ENCODE data around the gene GATA3.

GRCh38 chr10:8063128-8063908 lies 8.8 kb downstream of the GATA3 start:
- TF ChIP-seq CREB5 (CRISPR knock-in tag; IDR thresholded peaks at IDR 0.05; ENCODE audit: low read depth): no peak
- no peak for TF ChIP-seq RARB (CRISPR knock-in tag; IDR thresholded peaks at IDR 0.05)
- TF ChIP-seq ZNF565 (CRISPR knock-in tag; conservative IDR thresholded peaks at IDR 0.05; ENCODE audit: low read depth): no peak
- TF ChIP-seq OSR1 (CRISPR knock-in tag; IDR thresholded peaks at IDR 0.05): no peak
- no peak for TF ChIP-seq BACH2 (CRISPR knock-in tag; IDR thresholded peaks at IDR 0.05; ENCODE audit: borderline replicate concordance)
- no peak for TF ChIP-seq ARNTL (CRISPR knock-in tag; IDR thresholded peaks at IDR 0.05; ENCODE audit: borderline replicate concordance, low read depth)
- no peak for TF ChIP-seq ZFP3 (CRISPR knock-in tag; IDR thresholded peaks at IDR 0.05)
- no peak for TF ChIP-seq CSDC2 (CRISPR knock-in tag; IDR thresholded peaks at IDR 0.05)
- TF ChIP-seq PATZ1 (CRISPR knock-in tag; IDR thresholded peaks at IDR 0.05; ENCODE audit: borderline replicate concordance): no peak
- no peak for TF ChIP-seq CSRNP3 (CRISPR knock-in tag; IDR thresholded peaks at IDR 0.05)

All from SK-N-SH treated with all-trans-retinoic acid at 6 μM for 48 hours (cell line).